Germinal center (tissue), 1 donor: Measurements from ENCODE around the gene LRRC17.

ENCODE experiments used
- DNase-seq: peaks from one replicate; pipeline ENCODE4 v3.0.0; 2012; ENCODE audit warnings: mixed read lengths, low spot score

Gene LRRC17

GRCh38 chr7:102988631-102989560, 76.1 kb downstream of the LRRC17 start:
- no peak for DNase-seq

GRCh38 chr7:102990642-102991041, 77.8 kb downstream of the LRRC17 start:
- no peak for DNase-seq

DNA sequence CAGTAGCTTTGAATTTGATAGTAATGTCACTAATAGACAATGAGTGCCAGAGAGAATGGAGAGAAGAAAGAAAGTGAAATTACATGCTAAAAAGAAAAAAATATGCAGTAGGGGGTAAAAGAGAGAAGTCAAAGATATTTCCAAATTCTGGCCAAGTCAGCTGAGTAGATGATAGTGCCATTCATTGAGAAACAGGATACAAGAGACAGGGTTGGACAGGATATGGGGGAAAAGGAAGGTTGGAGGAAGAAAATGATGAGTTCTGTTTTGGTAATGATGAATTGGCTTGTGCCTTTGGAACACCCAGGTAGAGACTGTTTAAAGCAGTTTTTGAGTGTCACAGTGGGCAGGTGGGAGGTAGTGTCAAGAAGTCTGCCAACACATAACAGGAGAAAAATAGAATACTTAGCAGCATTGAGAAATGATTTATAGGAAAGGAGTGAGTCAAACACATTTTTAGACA, 78.3 kb downstream of the LRRC17 start:
- DNase-seq, result no peak

- no peak for DNase-seq
Observed at GRCh38 chr7:102991540-102992214, 78.9 kb downstream of the LRRC17 start.

GRCh38 chr7:102992509-102992937, 79.7 kb downstream of the LRRC17 start:
- DNase-seq, result no peak

GRCh38 chr7:102992938-102993717, 80.3 kb downstream of the LRRC17 start:
- DNase-seq, result no peak

GRCh38 chr7:102993718-102994029, 80.9 kb downstream of the LRRC17 start:
- no peak for DNase-seq

DNA sequence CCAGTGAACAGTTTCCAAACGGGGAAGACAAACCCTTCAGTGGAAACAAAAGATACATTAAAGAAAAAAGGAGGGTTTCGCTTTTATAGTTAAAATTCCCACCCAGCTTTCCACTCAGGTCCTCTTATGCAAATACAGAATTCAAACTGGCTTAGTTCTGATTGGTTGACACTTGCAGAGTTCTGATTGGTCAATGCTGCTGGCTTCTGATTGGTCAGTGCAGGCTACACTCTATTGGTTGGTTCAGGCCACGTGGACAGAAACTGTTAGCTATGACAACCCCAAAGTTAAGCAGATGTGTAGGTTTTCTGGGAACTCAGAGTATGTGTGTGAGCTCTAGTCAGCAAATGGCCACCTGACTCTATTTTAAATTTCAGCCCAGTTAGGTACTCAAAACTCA, 81.8 kb downstream of the LRRC17 start:
- DNase-seq, result no peak
